Pulmonary artery endothelial cell (primary cell): ENCODE measurements around the gene CRYBG2. TPM values are rescaled to one million over a fixed set of nuclear protein-coding genes. Genes with fewer than 3 reads are reported as not detected.
"Not testable (repeated sequence)": the region's sequence is repeated elsewhere in the genome, so short reads cannot be mapped to it uniquely, and the experiment has no call there.

ENCODE experiments used
- DNase-seq: peaks from one replicate; pipeline ENCODE4 v3.0.0-alpha.2; 2011; ENCODE audit warnings: low read depth, low spot score
- total RNA-seq: library from RNA; depleted of rRNA; stranded (reverse); fragments of >200 nt; gene quantifications from 2 replicates; pipeline ENCODE4 v1.2.3, GENCODE V29; 2014

CRYBG2 gene
- total RNA-seq, result 0.35 TPM in 1 of 2 replicates, not detected in the other

DNA sequence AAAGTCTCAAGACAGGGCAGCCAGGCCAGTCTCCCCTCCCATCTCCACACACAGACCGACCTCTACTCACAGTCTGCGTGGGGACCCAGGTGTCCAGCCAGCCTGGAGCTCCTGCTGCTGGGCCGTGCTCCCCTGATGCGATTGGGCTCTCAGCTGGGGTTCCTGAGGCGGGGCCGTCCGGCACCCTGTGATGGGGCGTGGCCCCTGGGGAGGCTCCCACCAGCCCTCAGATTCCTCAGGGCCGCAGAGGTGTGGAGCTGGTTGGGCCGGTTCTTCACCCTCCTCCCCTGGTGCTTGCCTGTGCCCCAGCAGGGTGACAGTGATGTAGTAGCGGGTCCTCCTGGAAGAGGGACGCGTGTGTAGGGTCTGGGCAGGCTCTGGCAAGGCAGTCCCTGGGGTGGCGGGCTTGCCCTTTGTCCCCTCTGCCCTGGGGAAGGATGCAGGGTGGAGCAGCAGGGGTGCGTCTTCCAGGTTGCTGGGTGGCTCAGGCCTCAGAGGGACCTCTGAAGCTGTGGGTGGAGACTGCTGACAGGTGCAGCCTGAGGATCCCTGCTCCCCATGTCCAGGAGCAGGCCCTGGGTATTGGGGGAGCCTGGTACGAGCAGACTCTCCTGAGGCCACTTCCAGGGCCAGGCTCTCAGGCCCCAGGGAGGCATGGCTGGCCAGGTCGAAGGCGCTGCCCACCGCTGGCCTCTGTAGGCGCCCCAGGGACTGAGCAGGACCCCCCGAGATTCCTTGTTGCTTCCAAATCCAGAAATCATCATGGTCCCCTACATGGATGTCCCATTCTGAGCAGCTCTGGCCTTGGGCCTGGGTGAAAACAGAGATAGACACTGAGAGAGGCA lies at the start of gene CRYBG2:
TSS of gene CRYBG2 (minus strand) at position 155 of the 845 bp plus-strand sequence. CDS start 7,473 bp downstream, outside the sequence.
- no peak for DNase-seq

- no peak for DNase-seq
These were observed 49.7 kb upstream of the CRYBG2 start for GRCh38 chr1:26403656-26404055.

- DNase-seq, result no peak
These were observed 48.0 kb upstream of the CRYBG2 start for GRCh38 chr1:26401891-26402290.

- no peak for DNase-seq
These were observed 45.1 kb upstream of the CRYBG2 start for GRCh38 chr1:26399034-26399433.

DNA sequence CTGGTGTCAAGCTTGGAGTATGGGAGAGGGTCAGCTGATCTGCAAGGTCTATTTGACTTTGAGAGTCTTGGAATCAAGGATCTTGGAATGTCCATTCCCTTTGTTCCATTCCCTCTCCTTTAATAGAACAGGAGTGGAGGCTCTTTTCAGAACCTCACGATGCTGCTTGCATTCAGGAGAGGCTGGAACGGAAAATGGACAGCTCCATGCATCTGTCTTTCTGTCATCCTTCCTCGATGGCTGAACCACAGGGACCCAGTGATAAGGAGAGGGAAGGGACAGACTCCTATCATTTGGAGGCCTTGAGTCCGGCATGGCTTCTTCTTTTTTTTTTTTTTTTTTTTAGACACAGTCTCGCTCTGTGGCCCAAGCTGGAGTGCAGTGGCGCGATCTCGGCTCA lies 41.8 kb upstream of the CRYBG2 start:
- DNase-seq, result no peak

- no peak for DNase-seq
These were observed 37.5 kb upstream of the CRYBG2 start for GRCh38 chr1:26391450-26391849.

DNA sequence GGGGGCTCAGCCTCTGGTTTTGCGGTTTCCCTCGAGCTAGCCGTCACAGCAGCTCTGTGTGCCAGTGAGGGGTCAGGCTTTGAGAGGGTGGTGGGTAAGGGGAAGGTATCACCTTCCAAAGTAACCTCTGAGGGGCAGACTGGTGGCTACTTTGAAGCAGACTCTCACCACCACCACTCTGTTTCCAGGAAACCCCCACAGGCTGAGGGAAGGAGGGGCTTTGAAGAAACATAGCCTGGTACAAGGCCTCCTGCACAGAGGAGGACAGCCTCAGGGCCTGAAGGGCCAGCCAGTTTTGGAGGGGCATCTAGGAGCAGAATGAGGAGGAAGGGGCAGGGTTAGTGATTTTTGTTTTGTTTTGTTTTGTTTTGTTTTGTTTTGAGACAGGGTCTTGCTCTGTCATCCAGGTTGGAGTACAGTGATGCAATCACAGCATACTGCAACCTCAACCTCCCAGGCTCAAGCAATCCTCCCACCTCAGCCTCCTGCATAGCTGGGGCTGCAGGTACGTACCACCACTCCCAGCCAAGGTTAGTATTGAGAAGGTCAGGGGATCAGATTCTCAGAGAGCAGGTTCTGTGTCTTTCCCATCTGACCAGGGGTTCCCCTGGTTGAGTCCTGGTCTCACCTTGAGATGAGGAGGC lies 35.8 kb upstream of the CRYBG2 start:
- no peak for DNase-seq

- no peak for DNase-seq
These were observed 35.0 kb upstream of the CRYBG2 start for GRCh38 chr1:26388791-26389445.

DNA sequence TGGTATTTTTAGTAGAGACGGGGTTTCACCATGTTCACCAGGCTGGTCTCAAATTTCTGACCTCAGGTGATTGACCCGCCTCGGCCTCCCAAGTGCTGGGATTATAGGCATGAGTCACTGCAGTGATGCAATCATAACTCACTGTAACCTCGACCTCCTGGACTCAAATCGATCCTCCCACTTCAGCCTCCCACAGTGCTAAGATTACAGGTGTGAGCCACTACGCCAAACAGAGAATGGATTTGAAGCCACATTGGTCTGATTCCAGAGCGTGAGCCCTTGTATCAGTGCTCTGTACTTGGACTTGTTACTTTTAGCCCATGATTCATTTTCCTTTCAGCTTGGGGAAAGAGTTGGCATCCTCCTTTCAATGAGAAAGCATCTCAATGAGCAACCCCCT lies 33.5 kb upstream of the CRYBG2 start:
- DNase-seq, result no peak

DNA sequence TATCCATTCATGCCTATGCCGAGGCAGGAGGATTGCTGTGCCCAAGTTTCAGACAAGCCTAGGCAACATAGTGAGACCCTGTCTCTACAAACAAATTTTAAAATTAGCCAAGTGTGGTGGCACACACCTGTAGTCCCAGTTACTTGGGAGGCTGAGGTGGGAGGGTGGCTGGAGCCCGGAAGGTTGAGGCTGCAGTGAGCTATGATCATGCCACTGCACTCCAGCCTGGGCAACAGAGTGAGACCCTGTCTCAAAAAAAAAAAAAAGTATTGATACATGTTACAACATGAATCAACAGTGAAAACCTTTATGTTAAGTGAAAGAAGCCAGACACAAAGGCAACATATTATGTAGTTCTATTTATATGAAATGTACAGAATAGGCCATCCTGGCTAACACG lies 31.1 kb upstream of the CRYBG2 start:
- DNase-seq, result not testable (repeated sequence)

DNA sequence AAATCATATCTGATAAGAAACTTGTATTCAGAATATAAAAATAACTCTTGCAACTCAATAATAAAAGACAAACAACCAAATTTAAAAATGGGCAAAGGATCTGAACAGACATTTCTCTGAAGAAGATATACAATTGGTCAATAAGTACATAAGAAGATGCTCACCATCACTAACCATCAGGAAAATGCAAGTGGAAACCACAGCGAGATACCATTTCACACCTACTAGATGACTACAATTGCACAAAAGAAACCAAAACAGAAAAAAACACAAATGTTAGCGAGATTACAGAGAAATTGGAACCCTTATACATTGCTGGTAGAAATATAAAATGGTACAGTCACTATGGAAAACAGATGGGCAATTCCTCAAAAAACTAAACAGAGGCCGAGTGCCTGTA lies 30.1 kb upstream of the CRYBG2 start:
- no peak for DNase-seq

GRCh38 chr1:26378879-26379251 lies 24.9 kb upstream of the CRYBG2 start:
- no peak for DNase-seq

DNA sequence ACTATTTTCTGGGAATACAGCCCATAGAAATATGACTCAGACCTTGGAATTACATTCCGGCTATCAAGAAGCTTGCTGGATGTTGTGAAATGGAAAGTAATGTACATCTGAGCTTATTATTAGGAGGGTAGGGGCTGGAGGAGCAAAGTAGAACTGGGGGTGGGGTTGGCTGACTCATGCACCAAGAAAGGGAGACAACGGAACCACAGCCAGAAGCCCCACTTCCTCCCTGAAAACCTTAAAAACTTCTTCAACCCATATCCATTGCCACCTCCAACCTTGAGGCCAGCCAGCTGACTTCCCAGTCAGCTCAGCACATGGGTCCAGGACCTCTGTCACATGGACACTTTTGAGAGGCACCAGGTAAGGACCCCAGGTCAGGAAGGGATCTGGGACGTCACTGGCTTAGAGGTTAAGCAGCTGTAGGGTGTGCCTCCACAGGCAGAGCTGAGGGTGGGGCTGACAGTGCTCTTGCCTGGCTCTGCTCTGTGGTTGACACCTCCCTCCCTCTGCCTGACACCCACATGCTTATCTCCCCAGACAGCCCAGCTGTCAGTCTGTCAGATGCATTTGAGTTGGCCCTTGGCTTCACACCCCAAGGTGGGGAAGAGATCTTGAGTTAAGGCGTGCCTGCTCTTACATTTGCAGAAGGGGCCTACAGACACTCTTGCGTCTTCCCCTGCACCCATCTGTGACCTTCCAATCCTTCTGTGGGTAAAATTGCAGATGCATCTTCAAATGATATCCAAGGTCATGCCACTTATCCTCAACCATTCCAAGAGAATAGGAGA lies 24.4 kb upstream of the CRYBG2 start:
- no peak for DNase-seq

- DNase-seq, result no peak
These were observed 22.1 kb upstream of the CRYBG2 start for GRCh38 chr1:26376050-26376449.

DNA sequence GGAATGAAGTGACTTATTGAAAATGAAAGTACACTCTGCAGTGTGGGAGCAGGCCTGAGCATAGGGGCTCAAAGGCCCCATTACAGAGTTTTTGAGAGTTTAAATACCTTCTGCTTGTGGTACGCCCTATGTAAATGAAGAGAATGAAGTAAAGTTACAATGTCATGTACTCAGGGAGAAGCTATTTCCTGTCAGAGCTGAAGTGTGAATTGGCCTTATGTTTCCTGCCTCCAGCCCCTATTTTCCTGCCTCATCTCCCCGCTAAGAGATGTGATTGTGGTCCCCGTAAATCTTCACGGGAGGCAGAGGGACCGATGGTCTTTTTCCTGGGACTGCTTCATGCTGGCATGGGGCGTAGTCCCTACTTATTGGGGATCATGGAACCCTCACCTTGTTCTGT lies 21.2 kb upstream of the CRYBG2 start:
- no peak for DNase-seq

- not testable (repeated sequence) for DNase-seq
These were observed 20.4 kb upstream of the CRYBG2 start for GRCh38 chr1:26374361-26374760.

- no peak for DNase-seq
These were observed 19.9 kb upstream of the CRYBG2 start for GRCh38 chr1:26373789-26374188.

DNA sequence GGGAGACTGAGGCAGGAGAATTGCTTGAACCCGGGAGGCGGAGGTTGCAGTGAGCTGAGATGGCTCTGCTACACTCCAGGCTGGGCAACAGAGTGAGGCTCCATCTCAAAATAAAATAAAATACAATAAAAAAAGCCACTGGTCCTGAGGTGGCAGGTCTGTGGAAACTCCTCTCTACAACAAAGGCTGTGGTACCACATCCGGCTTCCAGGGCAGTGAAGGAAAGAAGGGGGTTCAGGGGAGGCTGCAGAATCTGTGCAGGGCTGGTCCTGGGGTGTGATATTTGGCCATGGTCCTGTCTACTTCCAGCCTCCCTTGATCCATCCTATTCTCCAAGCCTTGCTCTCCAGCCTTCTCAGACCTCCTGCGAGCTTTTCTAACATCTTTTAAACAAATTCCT lies 19.4 kb upstream of the CRYBG2 start:
- no peak for DNase-seq

DNA sequence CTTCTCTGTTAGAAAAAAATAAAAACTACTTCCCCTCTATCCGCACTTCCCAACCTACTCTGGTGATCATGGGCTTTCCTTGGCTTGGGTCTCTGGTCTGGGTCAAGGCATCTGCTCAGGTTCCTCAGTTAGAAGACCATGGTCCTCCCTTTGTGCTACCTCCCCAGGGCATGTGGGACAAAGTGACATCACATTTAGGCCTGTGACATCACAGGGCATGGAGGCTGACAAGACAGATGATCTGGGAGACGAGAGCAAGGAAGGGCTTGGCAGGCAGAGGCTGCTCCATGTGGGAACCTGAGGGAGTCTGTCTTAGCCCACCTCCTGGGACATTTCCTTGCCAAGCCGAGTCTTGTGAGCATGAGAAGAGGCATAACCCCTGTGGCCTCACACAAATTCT lies 18.7 kb upstream of the CRYBG2 start, which contains the start of gene ZNF683:
TSS of gene ZNF683 (minus strand) at position 140 of the 400 bp plus-strand sequence. CDS start 4,179 bp downstream, outside the sequence.
- DNase-seq, result not testable (repeated sequence)

DNA sequence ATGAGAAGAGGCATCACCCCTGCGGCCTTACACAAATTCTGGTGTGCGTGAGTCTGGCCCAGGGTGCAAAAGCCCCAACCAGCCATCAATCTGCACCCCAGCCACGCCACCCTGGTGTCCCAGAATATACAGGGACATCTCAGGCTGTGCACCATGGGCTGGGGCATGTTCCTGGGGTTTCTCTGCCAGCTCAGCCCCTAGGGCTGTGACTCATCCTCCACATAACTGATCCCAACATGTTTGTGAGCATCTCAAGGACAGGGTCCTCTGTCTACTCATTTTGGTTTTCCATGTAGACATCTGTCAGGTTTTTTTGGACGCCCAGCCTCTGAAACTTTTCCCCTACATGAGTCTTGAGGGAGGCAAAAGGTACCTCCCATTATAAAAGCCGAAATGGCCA lies 18.1 kb upstream of the CRYBG2 start:
- DNase-seq, result no peak

GRCh38 chr1:26370591-26371382 lies 16.9 kb upstream of the CRYBG2 start:
- DNase-seq, result no peak
